GM18526 (cell line): ENCODE results near the gene DUSP1.

Experiments used
- POLR2A ChIP-seq: IDR thresholded peaks from 3 replicates; pipeline ENCODE4 v1.6.1; 2011; ENCODE audit not compliant: insufficient read length; ENCODE audit errors: extremely low read depth

Gene DUSP1

DNA sequence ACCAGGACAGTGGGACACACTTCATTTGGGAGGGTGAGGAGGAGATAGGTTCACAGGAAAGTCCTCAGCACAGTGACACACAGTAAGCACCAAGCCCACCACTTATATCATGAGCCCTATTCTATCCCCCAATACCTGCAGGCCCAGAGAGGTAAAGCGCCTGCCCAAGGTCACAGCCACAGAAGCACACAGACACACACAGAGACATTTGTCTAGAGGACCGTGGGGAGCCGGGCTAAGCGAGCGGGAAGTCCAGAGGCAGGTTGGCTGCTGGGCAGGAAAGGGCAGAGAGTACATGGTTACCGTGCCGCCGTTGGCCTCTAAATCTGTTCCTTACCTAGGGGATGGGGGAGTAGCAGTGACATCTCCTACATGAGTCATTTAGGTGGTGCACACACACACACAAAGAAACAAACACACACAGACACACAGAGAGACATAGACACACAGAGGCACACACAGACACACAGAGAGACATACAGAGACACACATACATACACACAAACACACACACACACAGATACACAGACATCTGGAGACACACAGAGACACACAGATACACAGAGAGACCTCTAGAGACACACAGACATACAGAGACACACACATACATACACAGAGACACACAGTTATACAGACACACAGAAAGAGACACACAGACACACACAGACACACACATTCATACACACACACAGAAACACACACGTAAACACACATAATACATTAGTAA, 15.9 kb upstream of the DUSP1 start:
- TF ChIP-seq POLR2A = no peak

DNA sequence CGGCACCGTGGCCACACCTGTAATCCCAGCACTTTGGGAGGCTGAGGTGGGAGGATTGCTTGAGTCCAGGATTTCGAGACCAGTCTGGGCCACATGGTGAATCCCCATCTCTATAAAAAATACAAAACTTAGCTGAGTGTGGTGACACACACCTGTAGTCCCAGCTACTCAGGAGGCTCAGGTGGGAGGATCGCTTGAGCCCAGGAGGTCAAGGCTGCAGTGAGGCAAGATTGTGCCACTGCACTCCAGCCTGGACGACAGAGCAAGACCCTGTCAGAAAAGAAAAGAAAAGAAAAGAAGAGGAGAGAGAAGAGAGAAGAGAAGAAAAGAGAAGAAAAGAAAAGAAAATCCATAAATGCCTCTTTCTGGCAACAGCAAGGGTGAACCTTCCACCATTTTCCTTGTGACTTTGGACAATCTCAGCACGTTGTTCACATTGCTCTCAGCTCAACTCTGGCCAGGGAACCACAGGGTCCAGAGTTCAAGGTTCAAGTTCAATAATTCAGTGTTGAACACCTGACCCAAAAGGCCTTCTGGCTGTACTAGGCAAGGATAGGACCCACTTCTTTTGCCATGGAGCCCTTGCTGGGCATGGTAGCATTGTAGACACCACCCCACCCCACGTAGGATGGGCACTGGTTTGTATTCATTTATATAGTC, 14.6 kb upstream of the DUSP1 start:
- TF ChIP-seq POLR2A = no peak

DNA sequence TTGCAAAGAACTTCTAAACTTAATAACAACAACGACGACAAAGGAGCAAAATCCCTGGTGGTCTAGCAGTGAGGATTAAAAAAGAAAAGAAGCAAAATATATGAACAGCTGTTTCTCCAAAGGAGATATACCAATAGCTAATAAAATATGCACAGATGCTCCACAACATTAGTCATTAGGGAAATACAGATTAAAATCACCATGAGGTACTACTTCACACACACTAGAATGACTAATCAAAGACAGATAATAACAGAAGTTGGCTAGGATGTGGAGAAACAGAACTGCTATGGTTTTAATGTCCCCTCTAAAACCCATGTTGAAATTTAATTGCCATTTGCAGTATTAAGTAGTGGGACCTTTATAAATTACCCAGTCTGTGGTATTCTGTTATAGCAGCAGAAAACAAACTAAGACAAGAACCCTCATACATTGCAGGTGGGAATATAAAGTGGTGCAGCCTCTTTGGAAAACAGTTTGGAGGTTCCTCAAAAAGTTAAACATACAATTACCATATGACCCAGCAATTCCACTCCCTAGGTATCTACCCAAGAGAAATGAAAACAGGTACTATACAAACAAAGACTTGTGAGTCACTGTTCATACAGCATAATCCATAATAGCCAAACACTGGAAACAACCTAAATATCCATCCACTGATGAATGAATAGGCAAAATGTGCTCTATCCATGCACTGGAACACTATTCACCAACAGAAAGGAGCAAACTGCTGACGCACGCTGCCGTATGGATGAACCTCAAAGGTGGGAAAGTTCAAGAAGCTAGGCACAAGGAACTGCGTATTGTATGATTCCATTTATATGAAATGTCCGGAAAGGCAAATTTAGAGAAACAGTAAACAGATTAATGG, 11.4 kb upstream of the DUSP1 start:
- no peak for TF ChIP-seq POLR2A

DNA sequence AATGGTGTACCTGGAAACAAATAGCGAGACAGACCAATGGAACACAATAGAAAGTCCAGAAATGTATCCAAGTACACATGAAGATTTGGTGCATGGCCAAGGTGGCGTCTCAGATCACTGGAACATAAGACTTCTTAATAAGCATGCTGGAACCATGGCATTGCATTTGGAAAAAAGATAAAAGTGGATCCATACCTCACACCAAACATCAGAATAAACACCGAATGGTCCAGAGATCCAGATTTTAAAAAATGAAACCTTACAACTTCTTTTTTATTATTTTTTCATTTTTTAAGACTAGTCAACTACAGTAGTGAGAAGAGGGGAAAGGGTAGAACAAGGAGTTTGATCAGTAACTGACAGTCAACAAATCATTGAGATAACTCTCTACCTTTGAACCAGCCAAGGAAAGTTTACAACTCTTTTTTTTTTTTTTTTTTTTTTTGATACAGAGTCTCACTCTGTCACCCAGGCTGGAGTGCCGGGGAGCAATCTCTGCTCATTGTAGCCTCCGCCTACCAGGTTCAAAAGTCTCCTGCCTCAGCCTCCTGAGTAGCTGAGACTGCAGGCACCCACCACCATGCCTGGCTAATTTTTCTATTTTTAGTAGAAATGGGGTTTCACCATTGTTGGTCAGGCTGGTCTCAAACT, 8.8 kb upstream of the DUSP1 start:
- no peak for TF ChIP-seq POLR2A

DNA sequence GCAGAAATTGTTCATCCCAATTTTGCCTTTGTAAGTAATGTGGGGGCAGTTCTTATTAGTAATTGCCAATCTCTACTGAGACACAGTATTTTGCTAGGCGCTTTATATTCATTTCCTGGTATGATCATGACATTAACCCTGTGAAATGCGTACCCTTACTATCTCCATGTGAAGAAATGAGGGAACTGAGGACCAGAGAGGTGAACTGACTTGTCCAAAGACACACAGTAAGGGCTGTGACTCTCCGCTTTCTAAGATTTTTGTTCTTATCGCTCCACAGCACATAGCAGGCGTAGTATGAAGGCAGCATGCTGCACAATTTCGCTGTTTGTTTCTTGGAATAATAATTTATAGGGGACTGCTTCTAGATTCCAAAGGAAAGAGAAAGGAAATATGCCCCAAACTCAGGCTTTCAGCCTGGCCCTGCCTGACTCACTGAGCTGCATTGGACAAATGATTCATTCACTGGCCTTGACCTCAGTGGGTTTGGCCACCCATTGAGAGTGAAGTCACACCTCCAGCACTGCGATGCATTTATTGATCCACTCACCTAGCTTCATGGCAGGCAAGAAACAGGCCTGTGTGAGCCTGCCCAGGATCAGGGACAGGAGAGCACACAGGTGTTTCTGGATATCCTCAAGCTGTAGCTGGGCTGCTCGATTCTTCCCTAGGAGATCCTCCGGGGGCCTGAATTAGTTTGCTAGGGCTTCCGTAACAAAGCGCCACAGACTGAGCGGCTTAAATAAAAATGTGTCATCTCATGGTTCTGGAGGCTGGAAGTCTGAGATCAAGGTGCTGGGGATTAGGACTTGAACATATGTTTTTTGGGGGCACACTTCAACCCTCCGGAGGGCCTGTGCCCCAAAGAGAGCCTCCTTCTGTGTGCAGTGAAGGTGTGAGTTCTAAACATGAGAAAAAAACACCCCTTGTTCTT, 7.2 kb upstream of the DUSP1 start:
- no peak for TF ChIP-seq POLR2A

DNA sequence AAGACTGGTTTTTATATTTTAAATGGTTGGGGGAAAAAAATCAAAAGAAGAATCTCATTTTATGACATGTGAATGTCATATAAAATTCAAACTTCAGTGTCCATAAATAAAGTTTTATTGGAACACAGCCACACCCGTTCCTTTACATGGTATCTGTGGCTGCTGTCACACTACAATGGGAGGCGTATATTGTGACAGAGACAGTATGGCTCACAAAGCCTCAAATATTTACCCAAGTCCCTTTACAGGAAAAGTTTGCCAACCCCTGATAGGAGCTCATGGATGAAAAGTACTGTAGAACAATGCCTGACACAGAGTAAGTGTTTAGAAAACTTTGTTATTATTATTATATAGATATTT, 5.2 kb upstream of the DUSP1 start:
- no peak for TF ChIP-seq POLR2A

DNA sequence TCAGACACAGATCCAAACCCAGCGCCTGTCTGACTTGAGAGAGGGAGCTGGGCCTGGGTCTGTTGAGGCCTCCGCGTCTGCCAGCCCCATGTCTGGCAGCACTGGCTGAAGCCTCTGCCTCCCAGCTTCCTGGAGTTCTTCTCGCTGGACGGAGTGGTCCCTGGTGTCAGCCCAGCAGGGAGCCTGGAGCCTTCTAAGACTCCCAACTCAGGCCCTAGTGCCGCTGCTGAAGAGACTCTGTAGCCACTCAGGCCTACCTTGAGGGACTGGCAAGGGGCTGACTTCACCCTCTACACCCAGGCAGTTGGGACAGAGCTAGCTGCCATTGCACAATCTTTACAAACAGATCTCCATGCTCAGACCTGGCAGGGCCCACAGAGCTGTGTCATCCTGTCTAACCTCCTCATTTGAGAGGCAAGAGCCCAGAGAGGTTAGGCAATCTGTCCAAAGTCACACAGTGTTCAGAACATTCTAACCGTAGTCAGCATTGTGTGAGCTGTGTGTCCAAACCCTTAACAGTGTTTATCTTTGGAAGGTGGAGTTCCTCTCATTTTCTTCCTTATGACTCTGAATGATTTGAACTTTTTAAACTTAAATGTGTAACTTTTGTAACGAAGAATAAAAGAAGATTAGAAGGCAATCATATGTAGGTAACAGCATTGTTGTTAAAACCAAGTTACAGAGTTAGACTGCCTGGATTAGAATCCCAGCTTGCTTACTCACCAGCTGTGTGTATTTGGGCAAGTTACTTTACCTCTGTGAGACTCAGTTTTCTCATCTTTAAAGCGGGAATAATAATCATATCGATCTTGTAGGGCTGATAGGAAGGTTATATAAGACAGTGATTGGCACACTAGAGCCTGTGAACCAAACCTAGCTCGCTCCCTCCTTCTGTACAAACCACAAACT, 4.6 kb upstream of the DUSP1 start:
- no peak for TF ChIP-seq POLR2A

DNA sequence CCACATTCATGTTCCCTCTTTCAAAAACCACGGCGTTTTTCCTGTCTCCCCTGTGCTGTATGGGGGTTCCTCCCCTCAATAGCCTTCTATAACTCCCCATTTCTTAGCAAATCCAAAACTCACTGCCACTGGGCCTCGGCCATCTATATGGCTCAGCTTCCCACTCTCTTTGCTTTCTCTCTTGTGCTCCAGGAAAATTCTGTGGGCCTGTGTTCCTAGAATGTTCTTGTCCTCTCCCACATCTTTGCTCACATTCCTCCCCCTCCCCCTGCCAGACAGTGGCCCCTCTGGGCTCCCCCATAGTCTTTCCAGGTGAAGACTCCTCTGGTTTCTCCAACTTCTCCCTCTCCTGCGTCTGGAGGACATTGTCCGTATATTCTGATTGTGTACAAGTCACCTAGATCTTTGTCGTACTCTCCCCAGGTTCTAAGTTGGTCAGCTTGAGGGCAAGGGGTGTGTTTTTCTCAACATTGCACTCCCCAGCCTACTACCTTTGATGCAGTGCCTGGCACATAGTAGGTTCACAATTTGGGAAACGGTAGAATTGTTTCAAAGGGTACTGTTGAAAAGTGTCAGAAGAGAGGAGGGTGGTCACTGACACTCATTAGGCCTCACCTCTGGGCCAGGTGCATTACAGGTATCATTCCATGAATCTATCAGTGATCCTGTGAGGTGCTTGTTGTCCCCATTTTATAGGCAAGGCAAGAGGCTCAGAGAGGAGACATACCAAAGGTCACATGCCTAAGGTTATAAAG, 3.7 kb upstream of the DUSP1 start:
- TF ChIP-seq POLR2A = no peak

DNA sequence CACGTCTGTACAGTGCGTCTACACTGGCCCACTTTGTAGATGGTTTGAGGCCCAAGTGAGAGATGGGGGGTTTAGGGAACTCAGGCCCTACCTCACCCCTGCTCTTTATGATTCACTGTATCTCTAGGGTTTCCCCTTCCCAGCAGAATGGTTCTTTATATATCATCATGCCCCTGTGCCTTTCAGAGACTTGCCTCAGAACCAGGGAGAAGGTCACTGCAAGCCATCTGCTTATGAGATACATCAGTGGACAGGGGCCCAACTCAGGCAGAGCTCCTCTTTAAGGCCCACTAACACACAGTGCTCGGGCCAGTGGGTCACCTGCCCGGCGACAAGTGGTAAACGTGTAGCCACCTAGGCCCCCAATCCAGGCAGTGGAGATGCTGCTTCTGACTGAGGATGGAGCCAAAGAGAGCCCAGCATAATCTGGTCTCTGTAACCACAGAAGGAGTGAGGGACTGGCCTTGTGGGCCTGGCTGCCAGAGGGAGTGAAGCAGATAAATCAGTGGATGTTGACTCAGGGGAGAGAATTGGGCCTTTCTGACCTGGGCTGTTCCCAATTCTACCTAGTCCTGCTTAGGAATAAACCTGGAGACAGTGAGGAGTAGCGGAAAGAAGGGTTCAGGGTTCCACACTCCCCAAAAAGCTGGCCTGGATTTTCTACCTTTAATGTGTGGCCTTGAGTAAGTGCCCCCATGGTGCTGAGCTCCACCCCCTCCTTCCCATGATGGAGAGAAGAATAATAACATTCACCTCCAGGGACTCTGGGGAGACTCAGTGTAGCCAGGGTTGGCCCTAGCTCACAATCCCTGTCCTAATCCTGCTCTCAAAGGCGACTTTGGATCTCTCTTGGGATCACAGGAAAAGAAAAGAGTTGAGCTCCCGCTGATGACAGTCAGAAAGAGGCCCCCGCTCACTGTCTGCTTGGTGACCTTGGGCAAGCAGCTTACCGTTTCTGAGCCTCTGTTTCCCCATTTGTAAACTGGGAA, 2.8 kb upstream of the DUSP1 start:
- no peak for TF ChIP-seq POLR2A

DNA sequence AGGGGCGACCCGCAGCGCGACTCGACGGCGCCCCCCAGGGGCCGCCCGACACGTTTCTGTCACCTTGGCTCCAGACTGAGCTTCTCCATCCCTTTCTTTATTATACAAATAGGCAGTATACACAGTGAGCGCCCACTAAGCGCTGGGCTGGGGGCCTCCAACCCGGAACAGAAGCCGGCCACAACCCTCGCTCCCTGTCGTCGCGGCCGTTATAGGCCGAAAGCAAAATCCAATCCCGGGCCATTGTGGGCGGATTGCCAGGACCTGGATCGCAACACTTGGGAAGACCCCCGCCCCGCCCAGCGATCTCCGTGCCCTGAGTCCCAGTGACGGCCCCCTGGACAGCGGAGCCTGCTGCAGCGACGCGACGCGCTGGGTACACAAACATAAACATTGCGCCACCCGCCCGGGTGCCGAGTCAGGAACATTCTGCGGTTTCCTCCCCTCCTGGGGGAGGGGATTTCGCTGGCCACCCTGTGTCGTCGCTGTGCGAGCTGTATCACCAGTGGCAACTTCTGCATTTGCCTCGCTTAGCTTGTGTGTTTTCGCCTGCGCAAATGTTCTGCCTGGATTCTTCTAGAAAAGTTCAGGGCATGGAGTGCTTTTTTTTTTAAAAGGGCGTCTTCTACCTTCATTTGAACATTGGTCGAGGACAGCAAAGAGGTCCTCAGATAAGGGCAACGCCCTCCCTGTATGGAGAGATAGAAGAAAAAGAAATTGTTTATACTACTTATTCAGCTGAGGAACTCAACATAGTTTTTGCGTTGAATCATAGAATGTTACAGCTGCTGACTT, 1.3 kb upstream of the DUSP1 start:
- no peak for TF ChIP-seq POLR2A
